HepG2 (cell line): ENCODE data around the gene LRRC10B.

Experiments
- MAFK ChIP-seq, 2 experiments: IDR thresholded peaks in 1 of 2; conservative IDR thresholded peaks in 1 of 2; 2 replicates each; pipeline ENCODE4 v1.6.1; 2011; ENCODE audit warnings: improper control_type of control experiment in 2 of 2, low read length in 2 of 2
- POLR2AphosphoS5 ChIP-seq: IDR thresholded peaks from 2 replicates; pipeline ENCODE4 v1.6.1; 2012; ENCODE audit warnings: low read depth, low read length
- RBM22 ChIP-seq: fragments of 200-400 bp; formaldehyde crosslinking; optimal IDR thresholded peaks from 2 replicates; pipeline ENCODE3; 2017; ENCODE audit warnings: mild to moderate bottlenecking, low read length, moderate library complexity
- SMAD3 ChIP-seq: sonication (generic); formaldehyde crosslinking; IDR thresholded peaks from 2 replicates; pipeline ENCODE4 v1.4.0; 2020; ENCODE audit warnings: missing genetic modification reagents
- ZFP36 ChIP-seq: fragments of 150-350 bp; IDR thresholded peaks from 2 replicates; pipeline ENCODE4 v1.6.1; 2018; ENCODE audit warnings: borderline replicate concordance, low read length, low read depth; ENCODE audit not compliant: partially characterized antibody
- TF ChIP-seq, protein P1 (sequence below): sonication (generic); formaldehyde crosslinking; IDR thresholded peaks from 2 replicates; pipeline ENCODE4 v1.5.0; 2020; ENCODE audit warnings: mild to moderate bottlenecking, missing genetic modification reagents

DNA sequence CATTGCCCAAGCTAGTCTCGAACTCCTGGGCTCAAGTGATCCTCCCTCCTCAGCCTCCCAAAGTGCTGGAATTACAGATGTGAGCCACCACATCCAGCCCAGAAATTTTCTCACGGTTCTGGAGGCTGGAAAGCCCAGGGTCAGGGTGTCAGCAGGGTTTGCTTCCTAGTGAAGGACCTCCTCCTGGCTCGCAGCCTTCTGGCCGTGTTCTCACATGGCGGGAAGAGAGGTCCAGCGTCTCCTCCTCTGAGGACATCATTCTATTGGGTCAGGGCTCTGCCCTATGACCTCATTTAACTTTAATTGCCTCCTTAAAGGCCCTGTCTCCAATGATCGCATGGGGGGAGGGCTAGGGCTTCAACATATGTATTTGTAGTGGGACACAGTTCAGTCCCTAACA, 40.5 kb upstream of the LRRC10B start:
- TF ChIP-seq SMAD3 (CRISPR knock-in tag) (no peak), MAFK (conservative IDR thresholded peaks at IDR 0.05 in 1 of 2, IDR thresholded peaks at IDR 0.05 in 1 of 2; ENCODE audit: low read length in 2 of 2) (no peak), POLR2AphosphoS5 (no peak), RBM22 (no peak), ZFP36 (no peak)
- TF ChIP-seq, protein P1, sequence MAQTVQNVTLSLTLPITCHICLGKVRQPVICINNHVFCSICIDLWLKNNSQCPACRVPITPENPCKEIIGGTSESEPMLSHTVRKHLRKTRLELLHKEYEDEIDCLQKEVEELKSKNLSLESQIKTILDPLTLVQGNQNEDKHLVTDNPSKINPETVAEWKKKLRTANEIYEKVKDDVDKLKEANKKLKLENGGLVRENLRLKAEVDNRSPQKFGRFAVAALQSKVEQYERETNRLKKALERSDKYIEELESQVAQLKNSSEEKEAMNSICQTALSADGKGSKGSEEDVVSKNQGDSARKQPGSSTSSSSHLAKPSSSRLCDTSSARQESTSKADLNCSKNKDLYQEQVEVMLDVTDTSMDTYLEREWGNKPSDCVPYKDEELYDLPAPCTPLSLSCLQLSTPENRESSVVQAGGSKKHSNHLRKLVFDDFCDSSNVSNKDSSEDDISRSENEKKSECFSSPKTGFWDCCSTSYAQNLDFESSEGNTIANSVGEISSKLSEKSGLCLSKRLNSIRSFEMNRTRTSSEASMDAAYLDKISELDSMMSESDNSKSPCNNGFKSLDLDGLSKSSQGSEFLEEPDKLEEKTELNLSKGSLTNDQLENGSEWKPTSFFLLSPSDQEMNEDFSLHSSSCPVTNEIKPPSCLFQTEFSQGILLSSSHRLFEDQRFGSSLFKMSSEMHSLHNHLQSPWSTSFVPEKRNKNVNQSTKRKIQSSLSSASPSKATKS (CRISPR knock-in tag), result no peak
